Natural killer cell (primary cell): ENCODE measurements around the gene NUCKS1. TPM values are rescaled to one million over a fixed set of nuclear protein-coding genes. Genes with fewer than 3 reads are reported as not detected.
A peak's percentile ranks its signal among the peaks of the same experiment; 100 is the strongest.
"Not testable (repeated sequence)": the region's sequence is repeated elsewhere in the genome, so short reads cannot be mapped to it uniquely, and the experiment has no call there.

ENCODE experiments used
- ATAC-seq, 3 donors: fragments of 150-1000 bp in 2 of 3; fragments of 200-7000 bp in 1 of 3; cut with Tn5 transposase; 1 replicate in 1 of 3; 2 replicates in 2 of 3; pipeline ENCODE4 v1.10.0; 2021; ENCODE audit warnings: mild to moderate bottlenecking in 2 of 3, moderate library complexity in 2 of 3
- DNase-seq, 2 donors: peaks; one replicate each; pipeline versions ENCODE4 v3.0.0 to v3.0.0-alpha.2; 2013 to 2021; ENCODE audit warnings: mixed read lengths in 1 of 2
- H3K27ac ChIP-seq: one replicate; pipeline ENCODE4 v1.5.1; 2013; ENCODE audit warnings: mild to moderate bottlenecking, low read length
- H3K27me3 ChIP-seq: one replicate; pipeline ENCODE4 v1.6.1; 2013; ENCODE audit warnings: low read length; ENCODE audit not compliant: control insufficient read depth, insufficient read depth
- H3K36me3 ChIP-seq: one replicate; pipeline ENCODE4 v1.6.1; 2013; ENCODE audit warnings: low read length; ENCODE audit not compliant: control insufficient read depth, insufficient read depth
- H3K4me1 ChIP-seq: one replicate; pipeline ENCODE4 v1.6.1; 2013; ENCODE audit warnings: low read length; ENCODE audit not compliant: control insufficient read depth, insufficient read depth
- H3K4me3 ChIP-seq: one replicate; pipeline ENCODE4 v1.5.1; 2013; ENCODE audit warnings: low read length
- H3K9me3 ChIP-seq: one replicate; pipeline ENCODE4 v1.6.1; 2013; ENCODE audit warnings: low read length; ENCODE audit not compliant: control insufficient read depth, insufficient read depth
- H3K27ac Mint-ChIP-seq, 2 donors: one replicate each; pipeline ENCODE4 v1.8.0; 2022; ENCODE audit warnings: mild to moderate bottlenecking in 2 of 2, mixed read lengths in 2 of 2, moderate library complexity in 1 of 2
- H3K27me3 Mint-ChIP-seq, 2 donors: one replicate each; pipeline ENCODE4 v1.8.0; 2022; ENCODE audit warnings: low read depth in 2 of 2, mixed read lengths in 2 of 2
- H3K36me3 Mint-ChIP-seq: one replicate; pipeline ENCODE4 v1.8.0; 2022; ENCODE audit warnings: mixed read lengths
- H3K4me1 Mint-ChIP-seq, 2 donors: one replicate each; pipeline ENCODE4 v1.8.0; 2022; ENCODE audit warnings: mixed read lengths in 2 of 2
- H3K4me3 Mint-ChIP-seq: one replicate; pipeline ENCODE4 v1.8.0; 2022; ENCODE audit warnings: mild to moderate bottlenecking, moderate library complexity, mixed read lengths
- H3K9me3 Mint-ChIP-seq, 2 donors: one replicate each; pipeline ENCODE4 v1.8.0; 2022; ENCODE audit warnings: mixed read lengths in 2 of 2
- CTCF ChIP-seq: fragments of 200-600 bp; IDR thresholded peaks from one replicate; pipeline ENCODE4 v1.8.0; 2022; ENCODE audit warnings: antibody characterized with exemption
- WGBS: methylation state at CpG from one replicate; pipeline ENCODE4 v1.1.7; 2013; ENCODE audit warnings: missing lambda C conversion rate; ENCODE audit not compliant: insufficient coverage; 5-methylcytosine and 5-hydroxymethylcytosine counted together
- intact Hi-C: fragments of 100-400 bp; cut with micrococcal nuclease; formaldehyde crosslinking; loops from one replicate; pipeline ENCODE4 v1.14.2; 2022
- total RNA-seq, 4 donors: library from RNA; stranded (reverse); fragments of 120-200 nt in 1 of 4; gene quantifications; one replicate each; pipeline versions ENCODE4 v1.2.3 to v1.2.4, GENCODE V29; 2013 to 2022

NUCKS1 gene
- total RNA-seq, 3 donors from 2014 or later (not counting 1 experiment from before 2014, with no cell fraction given): 89.2 to 113 (median 103) TPM

GRCh38 chr1:205729945-205730610, 19.9 kb downstream of the NUCKS1 start:
- H3K9me3 Mint-ChIP-seq: no peaks in the 10 kb centered on the region
- no peak for TF ChIP-seq CTCF
- peak overlapping the region in 1 of 2 donors; percentile 49 for H3K27ac Mint-ChIP-seq
- H3K36me3 ChIP-seq: peaks cover 24% of the 10 kb centered on the region
- no peak overlapping the region for H3K4me3 Mint-ChIP-seq
- peaks cover 27 to 44% of the 10 kb centered on the region in 2 donors for H3K4me1 Mint-ChIP-seq
- H3K27me3 Mint-ChIP-seq: no peaks in the 10 kb centered on the region
- no peak overlapping the region for H3K4me3 ChIP-seq
- WGBS: 94% methylated on average over 8 of the region's 9 CpGs
- DNase-seq (no peak), ATAC-seq (no peak)
- H3K9me3 ChIP-seq: no peaks in the 10 kb centered on the region
- intact Hi-C loops: no loop called here
- H3K4me1 ChIP-seq: no peaks in the 10 kb centered on the region
- H3K36me3 Mint-ChIP-seq: no peaks in the 10 kb centered on the region
- H3K27me3 ChIP-seq: no peaks in the 10 kb centered on the region
- H3K27ac ChIP-seq: no peak overlapping the region

GRCh38 chr1:205726619-205727125, 23.3 kb downstream of the NUCKS1 start:
- Histone ChIP-seq H3K4me3 (no peak overlapping the region), H3K27me3 (no peaks in the 10 kb centered on the region), H3K4me1 (no peaks in the 10 kb centered on the region), H3K9me3 (no peaks in the 10 kb centered on the region), H3K27ac (no peak overlapping the region), H3K36me3 (peaks cover 32% of the 10 kb centered on the region)
- TF ChIP-seq CTCF: no peak
- ATAC-seq (no peak), DNase-seq (no peak)
- 98% methylated on average over 3 of the region's 4 CpGs for WGBS
- no peaks in the 10 kb centered on the region for H3K27me3 Mint-ChIP-seq
- no peaks in the 10 kb centered on the region for H3K9me3 Mint-ChIP-seq
- H3K4me3 Mint-ChIP-seq: no peak overlapping the region
- H3K36me3 Mint-ChIP-seq: no peaks in the 10 kb centered on the region
- H3K27ac Mint-ChIP-seq: peak overlapping the region in 1 of 2 donors; percentile 21
- peaks cover 16 to 34% of the 10 kb centered on the region in 2 donors for H3K4me1 Mint-ChIP-seq
- intact Hi-C loops: no loop called here

GRCh38 chr1:205725514-205725913, 24.5 kb downstream of the NUCKS1 start:
- peaks cover 6 to 22% of the 10 kb centered on the region in 2 donors for H3K4me1 Mint-ChIP-seq
- intact Hi-C loops: no loop called here
- no peak for DNase-seq
- no peak for TF ChIP-seq CTCF
- peaks cover 4% of the 10 kb centered on the region for H3K36me3 Mint-ChIP-seq
- H3K27ac Mint-ChIP-seq: peak overlapping the region; percentile 12 to 40
- Histone ChIP-seq H3K27me3 (no peaks in the 10 kb centered on the region), H3K4me3 (no peak overlapping the region), H3K27ac (no peak overlapping the region), H3K36me3 (peaks cover 40% of the 10 kb centered on the region), H3K4me1 (no peaks in the 10 kb centered on the region), H3K9me3 (no peaks in the 10 kb centered on the region)
- no CpG with 5 or more reads among the region's 1 CpG for WGBS
- no peaks in the 10 kb centered on the region for H3K27me3 Mint-ChIP-seq
- no peak overlapping the region for H3K4me3 Mint-ChIP-seq
- ATAC-seq: no peak
- no peaks in the 10 kb centered on the region for H3K9me3 Mint-ChIP-seq

- H3K9me3 Mint-ChIP-seq, H3K9me3 ChIP-seq, H3K4me3 ChIP-seq, H3K27me3 Mint-ChIP-seq, H3K27ac ChIP-seq, intact Hi-C loops, H3K4me1 ChIP-seq, H3K27me3 ChIP-seq, H3K27ac Mint-ChIP-seq, H3K4me3 Mint-ChIP-seq, DNase-seq, ATAC-seq: not testable (repeated sequence)
- Mint-ChIP-seq H3K36me3 (peaks cover 39% of the 10 kb centered on the region), H3K4me1 (peaks cover 0 to 20% of the 10 kb centered on the region in 2 donors)
- 100% methylated on average over 2 of the region's 2 CpGs for WGBS
- peaks cover 66% of the 10 kb centered on the region for H3K36me3 ChIP-seq
These were observed 29.2 kb downstream of the NUCKS1 start for GRCh38 chr1:205720740-205721139.
